Smooth muscle cell (in vitro differentiated cells): Measurements from ENCODE around the gene ZNF689. TPM values are rescaled to one million over a fixed set of nuclear protein-coding genes. Genes with fewer than 3 reads are reported as not detected.

Source experiments
- DNase-seq: peaks from one replicate; lab custom pipeline; 2025; ENCODE audit not compliant: unreplicated experiment; lab: John Stamatoyannopoulos, UW
- H2AFZ ChIP-seq: fragments of 200-600 bp; sonication (generic); 2 replicates; pipeline ENCODE4 v1.6.0; 2016; ENCODE audit warnings: antibody characterized with exemption, low read depth, mild to moderate bottlenecking
- H3F3A ChIP-seq: fragments of 200-600 bp; sonication (generic); 2 replicates; pipeline ENCODE4 v1.6.0; 2017; ENCODE audit warnings: antibody characterized with exemption, low read depth
- H3K27ac ChIP-seq: fragments of 200-600 bp; sonication (generic); 2 replicates; pipeline ENCODE4 v1.5.1; 2016; ENCODE audit warnings: low read depth, mild to moderate bottlenecking
- H3K27me3 ChIP-seq: fragments of 200-600 bp; sonication (generic); 2 replicates; pipeline ENCODE4 v1.6.1; 2016; ENCODE audit warnings: low read depth, mild to moderate bottlenecking
- H3K36me3 ChIP-seq: fragments of 200-600 bp; sonication (generic); 2 replicates; pipeline ENCODE4 v1.5.1; 2016; ENCODE audit warnings: low read depth
- H3K4me1 ChIP-seq: fragments of 200-600 bp; sonication (generic); 2 replicates; pipeline ENCODE4 v1.5.1; 2016; ENCODE audit warnings: low read depth
- H3K4me2 ChIP-seq: fragments of 200-600 bp; sonication (generic); 2 replicates; pipeline ENCODE4 v1.6.0; 2016; ENCODE audit warnings: mild to moderate bottlenecking
- H3K4me3 ChIP-seq: fragments of 200-600 bp; sonication (generic); 2 replicates; pipeline ENCODE4 v1.5.1; 2016; ENCODE audit warnings: mild to moderate bottlenecking
- H3K79me2 ChIP-seq: fragments of 200-600 bp; sonication (generic); 2 replicates; pipeline ENCODE4 v1.6.0; 2016; ENCODE audit warnings: low read depth, mild to moderate bottlenecking
- H3K9ac ChIP-seq: fragments of 200-600 bp; sonication (generic); 2 replicates; pipeline ENCODE4 v1.6.0; 2016; ENCODE audit warnings: low read depth
- H3K9me3 ChIP-seq: fragments of 200-600 bp; sonication (generic); replicated peaks from 2 replicates; pipeline ENCODE4 v1.5.1; 2016; ENCODE audit warnings: low read depth
- H4K20me1 ChIP-seq: fragments of 200-600 bp; sonication (generic); 2 replicates; pipeline ENCODE4 v1.6.0; 2016; ENCODE audit warnings: low read depth
- CTCF ChIP-seq: fragments of 200-600 bp; sonication (generic); IDR thresholded peaks from 2 replicates; pipeline ENCODE4 v1.5.1; 2017; ENCODE audit warnings: borderline replicate concordance, mild to moderate bottlenecking, antibody characterized with exemption; ENCODE audit not compliant: insufficient read depth, poor library complexity, severe bottlenecking
- WGBS: methylation state at CpG from one replicate; pipeline ENCODE4 v1.1.7; 2016; ENCODE audit warnings: low lambda C conversion rate; 5-methylcytosine and 5-hydroxymethylcytosine counted together
- polyA plus RNA-seq: library from polyadenylated mRNA; unstranded; fragments of >200 nt; fragmentation: Nextera tagmentation; extraction: Ambion mirVana; gene quantifications from 2 replicates; pipeline ENCODE4 v1.2.1, GENCODE V29; 2016
- total RNA-seq: library from RNA; depleted of rRNA; stranded (reverse); fragments of >200 nt; gene quantifications from 2 replicates; pipeline ENCODE4 v1.2.3, GENCODE V29; 2014

The ZNF689 gene
- total and polyA plus RNA-seq, 2 experiments from 2014 or later: 8.2 to 10.0 TPM

- Histone ChIP-seq H3F3A (no peaks in the 10 kb centered on the region), H3K79me2 (peaks cover 19% of the 10 kb centered on the region), H3K9ac (peak within 1 kb of the TSS; percentile 56), H3K36me3 (no peaks in the 10 kb centered on the region), H3K27me3 (no peaks in the 10 kb centered on the region), H4K20me1 (no peaks in the 10 kb centered on the region), H3K9me3 (no peaks in the 10 kb centered on the region), H2AFZ (peak within 1 kb of the TSS; percentile 77), H3K27ac (peak within 1 kb of the TSS; percentile 69), H3K4me2 (peak within 1 kb of the TSS; percentile 100), H3K4me1 (peaks cover 5% of the 10 kb centered on the region), H3K4me3 (peak within 1 kb of the TSS; percentile 66)
- TF ChIP-seq CTCF: peak; percentile 32
- WGBS: 3% methylated on average over 47 of the region's 50 CpGs
- peak; percentile 70 for DNase-seq
Measured at GRCh38 chr16:30585400-30586191, 24.6 kb downstream of the ZNF689 start, which contains the start of gene ZNF785. ZNF785 (minus strand) TSS chr16:30585697; CDS start chr16:30585611, 86 bp downstream.

GRCh38 chr16:30585022-30585399 lies 25.2 kb downstream of the ZNF689 start:
- peak overlapping the region; percentile 56 for H3K9ac ChIP-seq
- peak overlapping the region; percentile 77 for H2AFZ ChIP-seq
- DNase-seq: no peak
- H3K4me3 ChIP-seq: peak overlapping the region; percentile 66
- peak overlapping the region; percentile 69 for H3K27ac ChIP-seq
- peaks cover 19% of the 10 kb centered on the region for H3K79me2 ChIP-seq
- H3F3A ChIP-seq: no peaks in the 10 kb centered on the region
- H3K27me3 ChIP-seq: no peaks in the 10 kb centered on the region
- 0% methylated on average over 22 of the region's 23 CpGs for WGBS
- no peak for TF ChIP-seq CTCF
- no peaks in the 10 kb centered on the region for H4K20me1 ChIP-seq
- peak overlapping the region; percentile 100 for H3K4me2 ChIP-seq
- H3K36me3 ChIP-seq: no peaks in the 10 kb centered on the region
- peaks cover 5% of the 10 kb centered on the region for H3K4me1 ChIP-seq
- no peaks in the 10 kb centered on the region for H3K9me3 ChIP-seq

GRCh38 chr16:30582611-30583340 lies 27.4 kb downstream of the ZNF689 start:
- Histone ChIP-seq H2AFZ (no peak overlapping the region), H3K79me2 (peaks cover 24% of the 10 kb centered on the region)

More at GRCh38 chr16:30582611-30583340, 27.4 kb downstream of the ZNF689 start:
- Histone ChIP-seq H3K36me3 (no peaks in the 10 kb centered on the region), H3F3A (no peaks in the 10 kb centered on the region), H3K9me3 (no peaks in the 10 kb centered on the region), H3K4me2 (no peak overlapping the region), H4K20me1 (peaks cover 4% of the 10 kb centered on the region), H3K9ac (no peak overlapping the region), H3K4me1 (peaks cover 5% of the 10 kb centered on the region), H3K27me3 (no peaks in the 10 kb centered on the region), H3K4me3 (no peak overlapping the region), H3K27ac (no peak overlapping the region)
- TF ChIP-seq CTCF: no peak
- no peak for DNase-seq
- 98% methylated on average over 48 of the region's 48 CpGs for WGBS
